ENCODE results near the gene GRIK1.

Gene GRIK1

GRCh38 chr21:29851611-29852010, 88.2 kb downstream of the GRIK1 start:
- WGBS, 2 donors (ENCODE audit: extremely low coverage in 2 of 2, insufficient read length in 2 of 2, insufficient replicate concordance in 1 of 2): no CpG with 5 or more reads among the region's 3 CpGs
- H4K91ac ChIP-seq (ENCODE audit: low read depth, low read length, poor library complexity): no peak overlapping the region
- no peak overlapping the region for H3K18ac ChIP-seq (ENCODE audit: low read length)
- no peaks in the 10 kb centered on the region for H3K27me3 ChIP-seq (ENCODE audit: control insufficient read depth in 3 of 3, insufficient read depth in 3 of 3, low read depth in 1 of 3, low read length in 3 of 3)
- H2AK5ac ChIP-seq (ENCODE audit: low read depth, low read length): no peak overlapping the region
- H3K23ac ChIP-seq (ENCODE audit: low read depth, low read length, poor library complexity): no peak overlapping the region
- H3K4me3 ChIP-seq (ENCODE audit: low read length in 2 of 2): no peak overlapping the region
- H3K9me3 ChIP-seq (replicated peaks in 1 of 2; ENCODE audit: control insufficient read depth in 2 of 2, insufficient read depth in 1 of 2, low read depth in 1 of 2, low read length in 2 of 2): no peaks in the 10 kb centered on the region
- no peak overlapping the region for H3K27ac ChIP-seq (replicated peaks; ENCODE audit: low read length)
- H2BK120ac ChIP-seq (ENCODE audit: low read depth, low read length): no peak overlapping the region
- no peak overlapping the region for H2BK15ac ChIP-seq (ENCODE audit: low read length)
- no peak overlapping the region for H4K8ac ChIP-seq (ENCODE audit: low read depth, low read length)
- no peaks in the 10 kb centered on the region for H3K36me3 ChIP-seq (replicated peaks in 1 of 2; ENCODE audit: control insufficient read depth in 2 of 2, insufficient read depth in 2 of 2, low read length in 2 of 2)
- no peak overlapping the region for H2AFZ ChIP-seq (ENCODE audit: low read length)
- H2BK12ac ChIP-seq (ENCODE audit: low read length): no peak overlapping the region
- no peak overlapping the region for H2BK5ac ChIP-seq (ENCODE audit: low read length)
- peaks cover 0 to 2% of the 10 kb centered on the region in 2 donors for H3K4me1 ChIP-seq (ENCODE audit: control insufficient read depth in 2 of 2, insufficient read depth in 1 of 2, low read depth in 1 of 2, low read length in 2 of 2)
- no peak overlapping the region for H3K4me2 ChIP-seq (ENCODE audit: insufficient read depth, low read length, poor library complexity, severe bottlenecking)
- H3K14ac ChIP-seq (ENCODE audit: low read length): no peak overlapping the region
- no peaks in the 10 kb centered on the region for H3K79me1 ChIP-seq (ENCODE audit: low read depth, low read length)
- no peak overlapping the region for H3K9ac ChIP-seq (ENCODE audit: low read depth, low read length, poor library complexity)
- no peak overlapping the region for H3K4ac ChIP-seq (ENCODE audit: low read length)
- no peak for DNase-seq (ENCODE audit: low spot score)

- Histone ChIP-seq H3K79me1 (ENCODE audit: low read depth, low read length) (no peaks in the 10 kb centered on the region), H3K27ac (replicated peaks; ENCODE audit: low read length) (no peak overlapping the region), H2BK12ac (ENCODE audit: low read length) (no peak overlapping the region), H3K9ac (ENCODE audit: low read depth, low read length, poor library complexity) (no peak overlapping the region), H3K18ac (ENCODE audit: low read length) (no peak overlapping the region), H2AFZ (ENCODE audit: low read length) (peak overlapping the region; percentile 45), H3K14ac (ENCODE audit: low read length) (no peak overlapping the region), H3K4ac (ENCODE audit: low read length) (no peak overlapping the region), H3K36me3 (replicated peaks in 1 of 2; ENCODE audit: control insufficient read depth in 2 of 2, insufficient read depth in 2 of 2, low read length in 2 of 2) (no peaks in the 10 kb centered on the region), H2BK5ac (ENCODE audit: low read length) (no peak overlapping the region), H2BK120ac (ENCODE audit: low read depth, low read length) (no peak overlapping the region), H4K8ac (ENCODE audit: low read depth, low read length) (no peak overlapping the region), H3K23ac (ENCODE audit: low read depth, low read length, poor library complexity) (no peak overlapping the region), H3K9me3 (replicated peaks in 1 of 2; ENCODE audit: control insufficient read depth in 2 of 2, insufficient read depth in 1 of 2, low read depth in 1 of 2, low read length in 2 of 2) (no peaks in the 10 kb centered on the region), H4K91ac (ENCODE audit: low read depth, low read length, poor library complexity) (no peak overlapping the region), H3K4me2 (ENCODE audit: insufficient read depth, low read length, poor library complexity, severe bottlenecking) (no peak overlapping the region), H2BK15ac (ENCODE audit: low read length) (no peak overlapping the region), H2AK5ac (ENCODE audit: low read depth, low read length) (no peak overlapping the region), H3K4me1 (ENCODE audit: control insufficient read depth in 2 of 2, insufficient read depth in 1 of 2, low read depth in 1 of 2, low read length in 2 of 2) (peaks cover 0 to 2% of the 10 kb centered on the region in 2 donors), H3K4me3 (ENCODE audit: low read length in 2 of 2) (no peak overlapping the region), H3K27me3 (ENCODE audit: control insufficient read depth in 3 of 3, insufficient read depth in 3 of 3, low read depth in 1 of 3, low read length in 3 of 3) (no peaks in the 10 kb centered on the region)
- no CpG with 5 or more reads among the region's 6 CpGs for WGBS, 2 donors (ENCODE audit: extremely low coverage in 2 of 2, insufficient read length in 2 of 2, insufficient replicate concordance in 1 of 2)
- peak; percentile 57 for DNase-seq (ENCODE audit: low spot score)
Measured at GRCh38 chr21:29849735-29850176, 90.0 kb downstream of the GRIK1 start.

- Histone ChIP-seq H3K4me2 (ENCODE audit: insufficient read depth, low read length, poor library complexity, severe bottlenecking) (no peak overlapping the region), H2BK12ac (ENCODE audit: low read length) (no peak overlapping the region), H3K4me1 (ENCODE audit: control insufficient read depth in 2 of 2, insufficient read depth in 1 of 2, low read depth in 1 of 2, low read length in 2 of 2) (no peaks in the 10 kb centered on the region), H2BK120ac (ENCODE audit: low read depth, low read length) (no peak overlapping the region), H3K18ac (ENCODE audit: low read length) (no peak overlapping the region), H2AK5ac (ENCODE audit: low read depth, low read length) (no peak overlapping the region), H2BK15ac (ENCODE audit: low read length) (no peak overlapping the region), H3K27ac (replicated peaks; ENCODE audit: low read length) (no peak overlapping the region), H4K91ac (ENCODE audit: low read depth, low read length, poor library complexity) (no peak overlapping the region), H2AFZ (ENCODE audit: low read length) (no peak overlapping the region), H3K9me3 (replicated peaks in 1 of 2; ENCODE audit: control insufficient read depth in 2 of 2, insufficient read depth in 1 of 2, low read depth in 1 of 2, low read length in 2 of 2) (no peaks in the 10 kb centered on the region), H3K79me1 (ENCODE audit: low read depth, low read length) (no peaks in the 10 kb centered on the region), H3K4me3 (ENCODE audit: low read length in 2 of 2) (no peak overlapping the region), H3K14ac (ENCODE audit: low read length) (no peak overlapping the region), H3K27me3 (ENCODE audit: control insufficient read depth in 3 of 3, insufficient read depth in 3 of 3, low read depth in 1 of 3, low read length in 3 of 3) (no peaks in the 10 kb centered on the region), H3K4ac (ENCODE audit: low read length) (no peak overlapping the region), H4K8ac (ENCODE audit: low read depth, low read length) (no peak overlapping the region), H3K9ac (ENCODE audit: low read depth, low read length, poor library complexity) (no peak overlapping the region), H3K23ac (ENCODE audit: low read depth, low read length, poor library complexity) (no peak overlapping the region), H3K36me3 (replicated peaks in 1 of 2; ENCODE audit: control insufficient read depth in 2 of 2, insufficient read depth in 2 of 2, low read length in 2 of 2) (no peaks in the 10 kb centered on the region), H2BK5ac (ENCODE audit: low read length) (no peak overlapping the region)
- DNase-seq (ENCODE audit: low spot score): no peak
- no CpG with 5 or more reads among the region's 3 CpGs for WGBS, 2 donors (ENCODE audit: extremely low coverage in 2 of 2, insufficient read length in 2 of 2, insufficient replicate concordance in 1 of 2)
Measured at GRCh38 chr21:29843804-29844203, 96.0 kb downstream of the GRIK1 start.

- Histone ChIP-seq H3K9me3 (replicated peaks in 1 of 2; ENCODE audit: control insufficient read depth in 2 of 2, insufficient read depth in 1 of 2, low read depth in 1 of 2, low read length in 2 of 2) (peaks cover 5 to 7% of the 10 kb centered on the region in 2 donors), H2BK120ac (ENCODE audit: low read depth, low read length) (no peak overlapping the region), H2BK12ac (ENCODE audit: low read length) (no peak overlapping the region), H3K18ac (ENCODE audit: low read length) (no peak overlapping the region), H3K4ac (ENCODE audit: low read length) (no peak overlapping the region), H3K23ac (ENCODE audit: low read depth, low read length, poor library complexity) (no peak overlapping the region), H2BK5ac (ENCODE audit: low read length) (no peak overlapping the region), H3K36me3 (replicated peaks in 1 of 2; ENCODE audit: control insufficient read depth in 2 of 2, insufficient read depth in 2 of 2, low read length in 2 of 2) (peaks cover 0 to 1% of the 10 kb centered on the region in 2 donors), H4K8ac (ENCODE audit: low read depth, low read length) (no peak overlapping the region), H3K27me3 (ENCODE audit: control insufficient read depth in 3 of 3, insufficient read depth in 3 of 3, low read depth in 1 of 3, low read length in 3 of 3) (no peaks in the 10 kb centered on the region), H4K91ac (ENCODE audit: low read depth, low read length, poor library complexity) (no peak overlapping the region), H2AK5ac (ENCODE audit: low read depth, low read length) (no peak overlapping the region), H3K4me2 (ENCODE audit: insufficient read depth, low read length, poor library complexity, severe bottlenecking) (no peak overlapping the region), H2BK15ac (ENCODE audit: low read length) (no peak overlapping the region), H3K27ac (replicated peaks; ENCODE audit: low read length) (no peak overlapping the region), H2AFZ (ENCODE audit: low read length) (no peak overlapping the region), H3K4me1 (ENCODE audit: control insufficient read depth in 2 of 2, insufficient read depth in 1 of 2, low read depth in 1 of 2, low read length in 2 of 2) (peaks cover 0 to 4% of the 10 kb centered on the region in 2 donors), H3K79me1 (ENCODE audit: low read depth, low read length) (no peaks in the 10 kb centered on the region), H3K9ac (ENCODE audit: low read depth, low read length, poor library complexity) (no peak overlapping the region), H3K4me3 (ENCODE audit: low read length in 2 of 2) (no peak overlapping the region), H3K14ac (ENCODE audit: low read length) (no peak overlapping the region)
- no peak for DNase-seq (ENCODE audit: low spot score)
- no CpG with 5 or more reads among the region's 2 CpGs for WGBS, 2 donors (ENCODE audit: extremely low coverage in 2 of 2, insufficient read length in 2 of 2, insufficient replicate concordance in 1 of 2)
Measured at GRCh38 chr21:29834617-29835016, 105.2 kb downstream of the GRIK1 start.

Data from neuronal stem cell (in vitro differentiated cells).